Activated B cell treated with CpG ODN at 0.5 μM for 24 hours (primary cell): ENCODE data around the gene STARD10. TPM values are rescaled to one million over a fixed set of nuclear protein-coding genes. Genes with fewer than 3 reads are reported as not detected.
A peak's percentile ranks its signal among the peaks of the same experiment; 100 is the strongest.

Experiments used
- ATAC-seq: fragments of 200-7000 bp; cut with Tn5 transposase; one replicate; pipeline ENCODE4 v1.10.0; 2021; ENCODE audit warnings: low read depth, mild to moderate bottlenecking, moderate library complexity
- CTCF ChIA-PET: fragments of 350-600 bp; sonication (Branson Sonifier 250); formaldehyde crosslinking; loops from one replicate; lab custom pipeline; 2021; ENCODE audit warnings: antibody characterized with exemption; lab: Charles Lee
- POLR2A ChIA-PET: fragments of 350-600 bp; sonication (Branson Sonifier 250); formaldehyde crosslinking; loops from one replicate; lab custom pipeline; 2021; ENCODE audit warnings: antibody characterized with exemption; lab: Charles Lee
- DNase-seq: peaks from one replicate; pipeline ENCODE4 v3.0.0; 2022
- H3K27ac Mint-ChIP-seq: one replicate; pipeline ENCODE4 v1.8.0; 2020; ENCODE audit warnings: mixed read lengths
- H3K27me3 Mint-ChIP-seq: one replicate; pipeline ENCODE4 v1.8.0; 2021; ENCODE audit warnings: mixed read lengths
- H3K36me3 Mint-ChIP-seq: one replicate; pipeline ENCODE4 v1.8.0; 2021; ENCODE audit warnings: low read depth, mixed read lengths
- H3K4me1 Mint-ChIP-seq: one replicate; pipeline ENCODE4 v1.8.0; 2021; ENCODE audit warnings: mixed read lengths
- H3K4me3 Mint-ChIP-seq: one replicate; pipeline ENCODE4 v1.8.0; 2020; ENCODE audit warnings: mild to moderate bottlenecking, mixed read lengths
- H3K9me3 Mint-ChIP-seq: one replicate; pipeline ENCODE4 v1.8.0; 2020; ENCODE audit warnings: mixed read lengths
- CTCF ChIP-seq: fragments of 200-600 bp; IDR thresholded peaks from one replicate; pipeline ENCODE4 v1.8.0; 2022; ENCODE audit warnings: antibody characterized with exemption, mild to moderate bottlenecking
- intact Hi-C: fragments of 100-400 bp; cut with micrococcal nuclease; formaldehyde crosslinking; loops from one replicate; pipeline ENCODE4 v1.15.1; 2024
- total RNA-seq: library from RNA; stranded (reverse); gene quantifications from 2 replicates; pipeline ENCODE4 v1.2.3, GENCODE V29; 2022

Gene STARD10
- total RNA-seq, 1 donor from 2014 or later = 42.6 TPM

- CTCF ChIA-PET = interaction anchor here (1.2 kb wide), 1 partner anchor 27 kb away, joined by 5 read pairs; no protein-coding TSS in a partner anchor
- intact Hi-C loops = loop anchor here (1.0 to 2.0 kb wide), 6 partner anchors 8 to 62 kb away; partner anchors contain the start of gene ATG16L2
- Mint-ChIP-seq H3K36me3 (peaks cover 26% of the 10 kb centered on the region), H3K4me3 (peak within 1 kb of the TSS; percentile 91), H3K9me3 (no peaks in the 10 kb centered on the region), H3K27ac (peak within 1 kb of the TSS; percentile 89), H3K4me1 (peaks cover 53% of the 10 kb centered on the region), H3K27me3 (no peaks in the 10 kb centered on the region)
- TF ChIP-seq CTCF = no peak
- POLR2A ChIA-PET = interaction anchor here (0.7 to 1.5 kb wide), 5 partner anchors 9 to 61 kb away, joined by 3 to 11 read pairs (median 6); no protein-coding TSS in a partner anchor
- ATAC-seq = peak; percentile 89
- peak; percentile 74 for DNase-seq
Measured at GRCh38 chr11:72752088-72752914, 41.5 kb downstream of the STARD10 start, which contains the start of gene ARAP1. Gene ARAP1 (minus strand): TSS chr11:72752408. CDS start chr11:72727128, 25,280 bp downstream.

GRCh38 chr11:72751116-72752087 is 42.4 kb downstream of the STARD10 start:
- Mint-ChIP-seq H3K27me3 (no peaks in the 10 kb centered on the region), H3K4me1 (peaks cover 61% of the 10 kb centered on the region), H3K9me3 (no peaks in the 10 kb centered on the region), H3K36me3 (peaks cover 19% of the 10 kb centered on the region), H3K27ac (peak overlapping the region; percentile 84), H3K4me3 (peak overlapping the region; percentile 91)
- DNase-seq (no peak), ATAC-seq (no peak)
- ChIA-PET POLR2A (interaction anchor here (0.5 to 2.3 kb wide), 8 partner anchors 9 to 404 kb away, joined by 3 to 14 read pairs (median 4); no protein-coding TSS in a partner anchor), CTCF (interaction anchor here (1.1 to 2.3 kb wide), 2 partner anchors 26 to 41 kb away, joined by 3 to 10 read pairs; no protein-coding TSS in a partner anchor)
- no peak for TF ChIP-seq CTCF
- intact Hi-C loops = loop anchor here (1.0 to 2.0 kb wide), 6 partner anchors 7 to 63 kb away; partner anchors contain the start of gene ATG16L2

- CTCF ChIA-PET = interaction anchor here (1.1 to 2.3 kb wide), 2 partner anchors 25 to 42 kb away, joined by 3 to 10 read pairs; no protein-coding TSS in a partner anchor
Measured at GRCh38 chr11:72750556-72751115, 43.2 kb downstream of the STARD10 start.

GRCh38 chr11:72750086-72750485 is 43.8 kb downstream of the STARD10 start:
- ChIA-PET CTCF (interaction anchor here (1.1 to 2.3 kb wide), 2 partner anchors 25 to 42 kb away, joined by 3 to 10 read pairs; no protein-coding TSS in a partner anchor), POLR2A (interaction anchor here (0.5 to 2.3 kb wide), 8 partner anchors 10 to 548 kb away, joined by 3 to 14 read pairs (median 3); no protein-coding TSS in a partner anchor)
- Mint-ChIP-seq H3K4me1 (peaks cover 72% of the 10 kb centered on the region), H3K9me3 (no peaks in the 10 kb centered on the region), H3K27me3 (no peaks in the 10 kb centered on the region), H3K4me3 (no peak overlapping the region), H3K36me3 (peaks cover 14% of the 10 kb centered on the region), H3K27ac (peak overlapping the region; percentile 73)
- TF ChIP-seq CTCF = no peak
- ATAC-seq = no peak
- no peak for DNase-seq
- intact Hi-C loops = no loop called here

More at GRCh38 chr11:72750556-72751115, 43.2 kb downstream of the STARD10 start:
- Mint-ChIP-seq H3K27ac (peak overlapping the region; percentile 84), H3K4me1 (peaks cover 68% of the 10 kb centered on the region), H3K36me3 (peaks cover 14% of the 10 kb centered on the region), H3K27me3 (no peaks in the 10 kb centered on the region), H3K4me3 (peak overlapping the region; percentile 91), H3K9me3 (no peaks in the 10 kb centered on the region)
- intact Hi-C loops = no loop called here
- no peak for DNase-seq
- ATAC-seq = no peak
- no peak for TF ChIP-seq CTCF
- POLR2A ChIA-PET = interaction anchor here (0.5 to 2.3 kb wide), 10 partner anchors 10 to 405 kb away, joined by 3 to 14 read pairs (median 4); no protein-coding TSS in a partner anchor
